OCI-M2 (cell line): Measurements from ENCODE around the gene MTHFD2.

ENCODE experiments used
- DNase-seq: peaks from one replicate; lab custom pipeline; 2025; ENCODE audit not compliant: unreplicated experiment; lab: John Stamatoyannopoulos, UW

The MTHFD2 gene

GRCh38 chr2:74261204-74261864 is 62.9 kb downstream of the MTHFD2 start:
- no peak for DNase-seq

GRCh38 chr2:74262681-74263080 is 64.3 kb downstream of the MTHFD2 start:
- DNase-seq, result no peak

GRCh38 chr2:74264281-74264680 is 65.9 kb downstream of the MTHFD2 start:
- DNase-seq, result no peak

GRCh38 chr2:74267068-74267467 is 68.7 kb downstream of the MTHFD2 start:
- no peak for DNase-seq
